Measurements from ENCODE around the gene SPG7.
A peak's percentile ranks its signal among the peaks of the same experiment; 100 is the strongest.

DNA sequence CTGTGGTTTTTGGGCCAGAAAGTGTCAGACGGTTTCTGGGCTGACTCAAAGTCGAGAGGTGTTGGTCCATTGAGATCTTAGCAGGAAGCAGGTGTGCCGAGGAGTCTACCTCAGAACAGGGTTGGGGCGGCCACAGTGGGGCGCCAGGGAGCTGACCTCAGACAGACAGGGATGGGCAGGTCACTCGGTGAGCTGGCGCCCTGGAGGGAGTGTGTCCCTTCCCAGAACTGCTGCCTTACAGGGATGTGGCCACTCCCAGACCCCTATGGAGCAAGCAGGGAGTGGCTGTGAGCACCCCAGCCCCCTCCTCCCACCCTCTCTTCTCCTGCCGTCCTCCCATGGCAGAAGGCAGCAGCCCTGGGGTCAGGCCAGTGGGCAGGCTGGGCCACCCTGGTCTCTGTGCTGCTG lies 91.3 kb downstream of the SPG7 start:
- TF ChIP-seq, protein P1, sequence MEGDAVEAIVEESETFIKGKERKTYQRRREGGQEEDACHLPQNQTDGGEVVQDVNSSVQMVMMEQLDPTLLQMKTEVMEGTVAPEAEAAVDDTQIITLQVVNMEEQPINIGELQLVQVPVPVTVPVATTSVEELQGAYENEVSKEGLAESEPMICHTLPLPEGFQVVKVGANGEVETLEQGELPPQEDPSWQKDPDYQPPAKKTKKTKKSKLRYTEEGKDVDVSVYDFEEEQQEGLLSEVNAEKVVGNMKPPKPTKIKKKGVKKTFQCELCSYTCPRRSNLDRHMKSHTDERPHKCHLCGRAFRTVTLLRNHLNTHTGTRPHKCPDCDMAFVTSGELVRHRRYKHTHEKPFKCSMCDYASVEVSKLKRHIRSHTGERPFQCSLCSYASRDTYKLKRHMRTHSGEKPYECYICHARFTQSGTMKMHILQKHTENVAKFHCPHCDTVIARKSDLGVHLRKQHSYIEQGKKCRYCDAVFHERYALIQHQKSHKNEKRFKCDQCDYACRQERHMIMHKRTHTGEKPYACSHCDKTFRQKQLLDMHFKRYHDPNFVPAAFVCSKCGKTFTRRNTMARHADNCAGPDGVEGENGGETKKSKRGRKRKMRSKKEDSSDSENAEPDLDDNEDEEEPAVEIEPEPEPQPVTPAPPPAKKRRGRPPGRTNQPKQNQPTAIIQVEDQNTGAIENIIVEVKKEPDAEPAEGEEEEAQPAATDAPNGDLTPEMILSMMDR (IDR thresholded peaks at IDR 0.05; ENCODE audit: borderline replicate concordance, extremely low read depth, low read length, poor library complexity, severe bottlenecking), result peak; percentile 59
- no peak for TF ChIP-seq EZH2 (IDR thresholded peaks at IDR 0.05; ENCODE audit: borderline replicate concordance, low read depth, low read length, severe bottlenecking)
